Lower leg skin (tissue), 4 donors: Measurements from ENCODE around the gene PREX1. TPM values are rescaled to one million over a fixed set of nuclear protein-coding genes. Genes with fewer than 3 reads are reported as not detected.
A peak's percentile ranks its signal among the peaks of the same experiment; 100 is the strongest.

Experiments
- DNase-seq, 2 donors: peaks; one replicate each; pipeline ENCODE4 v3.0.0-alpha.2; 2019; ENCODE audit warnings: low spot score in 2 of 2
- H3K4me3 ChIP-seq: fragments of 200-600 bp; sonication (generic); 2 replicates; pipeline ENCODE4 v1.5.1; 2017; ENCODE audit warnings: mild to moderate bottlenecking, low read depth; ENCODE audit not compliant: poor library complexity, severe bottlenecking
- CTCF ChIP-seq, 3 donors: fragments of 450-650 bp; IDR thresholded peaks; one replicate each; pipeline ENCODE4 v1.5.1; 2016; ENCODE audit warnings: antibody characterized with exemption in 3 of 3, mild to moderate bottlenecking in 3 of 3, moderate library complexity in 2 of 3
- POLR2A ChIP-seq, 2 donors: fragments of 450-650 bp; IDR thresholded peaks; one replicate each; pipeline ENCODE4 v1.6.1; 2016 to 2017; ENCODE audit warnings: antibody characterized with exemption in 2 of 2, mild to moderate bottlenecking in 1 of 2, moderate library complexity in 1 of 2
- WGBS, 2 donors: methylation state at CpG; one replicate each; pipeline ENCODE4 v1.1.5; 2018; 5-methylcytosine and 5-hydroxymethylcytosine counted together
- intact Hi-C: fragments of 100-400 bp; cut with DNase I; formaldehyde crosslinking; loops from one replicate; pipeline ENCODE4 v1.15.0; 2023; ENCODE audit warnings: low total_unique reads
- total RNA-seq, 4 donors: library from RNA; depleted of rRNA; stranded (reverse); fragments of >200 nt; gene quantifications; one replicate each; pipeline ENCODE4 v1.1.0, GENCODE V29; 2016

PREX1 gene
- total RNA-seq, 4 donors from 2014 or later: 5.4 to 18.6 (median 7.9) TPM

GRCh38 chr20:48606172-48606840 is 221.5 kb downstream of the PREX1 start:
- peak in 1 of 2 donors; percentile 70 for DNase-seq
- intact Hi-C loops: no loop called here
- H3K4me3 ChIP-seq: no peak overlapping the region
- TF ChIP-seq CTCF (IDR thresholded peaks at IDR 0.05) (no peak), POLR2A (IDR thresholded peaks at IDR 0.05) (no peak)
- 75 to 79% methylated on average over 13 to 14 of the region's 14 CpGs for WGBS, 2 donors

- peak in 1 of 2 donors; percentile 53 for DNase-seq
- H3K4me3 ChIP-seq: no peak overlapping the region
- intact Hi-C loops: no loop called here
- 53 to 61% methylated on average over 17 of the region's 17 CpGs for WGBS, 2 donors
- TF ChIP-seq CTCF (IDR thresholded peaks at IDR 0.05) (no peak), POLR2A (IDR thresholded peaks at IDR 0.05) (no peak)
Measured at GRCh38 chr20:48605364-48606171, 222.2 kb downstream of the PREX1 start.

- TF ChIP-seq POLR2A (IDR thresholded peaks at IDR 0.05) (no peak), CTCF (IDR thresholded peaks at IDR 0.05) (no peak)
- H3K4me3 ChIP-seq: no peak overlapping the region
- intact Hi-C loops: no loop called here
- 84 to 92% methylated on average over 7 of the region's 7 CpGs for WGBS, 2 donors
- DNase-seq: peak in 1 of 2 donors; percentile 48
Measured at GRCh38 chr20:48604936-48605335, 222.9 kb downstream of the PREX1 start.

GRCh38 chr20:48604426-48604825 is 223.4 kb downstream of the PREX1 start:
- WGBS, 2 donors: 87 to 95% methylated on average over 9 of the region's 9 CpGs
- TF ChIP-seq POLR2A (IDR thresholded peaks at IDR 0.05) (no peak), CTCF (IDR thresholded peaks at IDR 0.05) (no peak)
- no peak overlapping the region for H3K4me3 ChIP-seq
- intact Hi-C loops: no loop called here
- DNase-seq: peak in 1 of 2 donors; percentile 76

GRCh38 chr20:48603819-48604405 is 223.9 kb downstream of the PREX1 start:
- intact Hi-C loops: no loop called here
- no peak overlapping the region for H3K4me3 ChIP-seq
- 84 to 86% methylated on average over 7 to 11 of the region's 11 CpGs for WGBS, 2 donors
- no peak for TF ChIP-seq CTCF (IDR thresholded peaks at IDR 0.05)
- no peak for TF ChIP-seq POLR2A (IDR thresholded peaks at IDR 0.05)
- peak in 1 of 2 donors; percentile 61 for DNase-seq
